Stomach (tissue), 9 donors: Measurements from ENCODE around the gene FNDC1. TPM values are rescaled to one million over a fixed set of nuclear protein-coding genes. Genes with fewer than 3 reads are reported as not detected.
A peak's percentile ranks its signal among the peaks of the same experiment; 100 is the strongest.

Experiments
- DNase-seq, 2 donors: peaks; one replicate each; pipeline versions ENCODE4 v3.0.0 to v3.0.0-alpha.2; 2013 to 2019
- H3K27ac ChIP-seq, 5 donors: fragments of 200-600 bp in 4 of 5; sonication (generic) in 4 of 5; one replicate each; pipeline ENCODE4 v1.5.1; 2013 to 2019; ENCODE audit warnings: mild to moderate bottlenecking in 1 of 5, moderate library complexity in 1 of 5
- H3K27me3 ChIP-seq, 3 donors: fragments of 200-600 bp; sonication (generic); one replicate each; pipeline ENCODE4 v1.5.1; 2017 to 2019; ENCODE audit warnings: mixed run types in 1 of 3
- H3K36me3 ChIP-seq, 4 donors: fragments of 200-600 bp; sonication (generic); 1 replicate in 3 of 4; 2 replicates in 1 of 4; pipeline ENCODE4 v1.5.1; 2016 to 2019
- H3K4me1 ChIP-seq, 4 donors: fragments of 200-600 bp; sonication (generic); one replicate each; pipeline ENCODE4 v1.5.1; 2016 to 2019
- H3K4me3 ChIP-seq, 4 donors: fragments of 200-600 bp; sonication (generic) in 3 of 4; one replicate each; pipeline ENCODE4 v1.5.1; 2016 to 2019; ENCODE audit warnings: mild to moderate bottlenecking in 1 of 4
- H3K9me3 ChIP-seq, 4 donors: fragments of 200-600 bp; sonication (generic); one replicate each; pipeline ENCODE4 v1.5.1; 2016 to 2019
- CTCF ChIP-seq, 7 experiments: fragments of 450-650 bp in 4 of 7; fragments of 200-600 bp in 3 of 7; sonication (generic) in 3 of 7; IDR thresholded peaks; one replicate each; pipeline ENCODE4 v1.5.1; 2016 to 2019; ENCODE audit warnings: antibody characterized with exemption in 7 of 7, control low read depth in 2 of 7, mild to moderate bottlenecking in 1 of 7
- EP300 ChIP-seq: sonication (generic); formaldehyde crosslinking; IDR thresholded peaks from one replicate; pipeline ENCODE4 v1.6.1; 2017; ENCODE audit warnings: antibody characterized with exemption
- POLR2A ChIP-seq, 4 donors: fragments of 450-650 bp; IDR thresholded peaks; one replicate each; pipeline ENCODE4 v1.6.1; 2016; ENCODE audit warnings: antibody characterized with exemption in 4 of 4, control low read depth in 2 of 4, mild to moderate bottlenecking in 1 of 4, moderate library complexity in 1 of 4
- POLR2AphosphoS5 ChIP-seq, 3 donors: sonication (generic); formaldehyde crosslinking; IDR thresholded peaks; one replicate each; pipeline ENCODE4 v1.6.1; 2016; ENCODE audit warnings: antibody characterized with exemption in 3 of 3
- WGBS, 5 donors: extraction: QIAGEN DNeasy Blood & Tissue Kit in 3 of 5; methylation state at CpG; one replicate each; pipeline versions ENCODE4 v1.1.5 to v1.1.7; 2013 to 2018; 5-methylcytosine and 5-hydroxymethylcytosine counted together
- intact Hi-C: fragments of 100-400 bp; cut with DNase I; formaldehyde crosslinking; loops from one replicate; pipeline ENCODE4 v1.15.1; 2023; ENCODE audit warnings: low total_unique reads
- polyA plus RNA-seq, 3 donors: library from polyadenylated mRNA; stranded (reverse); fragments of 200-250 nt; gene quantifications; one replicate each; pipeline ENCODE4 v1.2.3, GENCODE V29; 2013
- total RNA-seq, 5 donors: library from RNA; depleted of rRNA; stranded (reverse); fragments of >200 nt; gene quantifications; one replicate each; pipeline versions ENCODE4 v1.1.0 to v1.2.3, GENCODE V29; 2014 to 2016
- donor health status: healthy with polysubstance abuse.
- donor health status: Bipolar disorder and iron deficiency.
- donor health status: healthy.

The FNDC1 gene
- total and polyA plus RNA-seq, 8 donors: 0.06 to 11.0 (median 0.43) TPM; not detected in 3

- 17 to 23% (median 21%) methylated on average over 7 of the region's 7 CpGs for WGBS, 5 donors
- peaks cover 0 to 15% (median 9%) of the 10 kb centered on the region in 4 donors for H3K9me3 ChIP-seq
- peak; percentile 61 to 75 for DNase-seq
- no peaks in the 10 kb centered on the region for H3K4me1 ChIP-seq
- no peak overlapping the region for H3K4me3 ChIP-seq
- no peak overlapping the region for H3K27ac ChIP-seq
- no peaks in the 10 kb centered on the region for H3K27me3 ChIP-seq
- TF ChIP-seq POLR2AphosphoS5 (IDR thresholded peaks at IDR 0.05) (no peak), EP300 (no peak), CTCF (IDR thresholded peaks at IDR 0.05) (peak in 5 of 7 experiments; percentile 24 to 84 (median 79))
- H3K36me3 ChIP-seq: no peaks in the 10 kb centered on the region
- intact Hi-C loops: no loop called here
Observed at GRCh38 chr6:159151266-159151855, 17.8 kb upstream of the FNDC1 start.

- Histone ChIP-seq H3K9me3 (peaks cover 0 to 21% (median 13%) of the 10 kb centered on the region in 4 donors), H3K4me1 (no peaks in the 10 kb centered on the region), H3K4me3 (no peak overlapping the region), H3K27me3 (no peaks in the 10 kb centered on the region), H3K36me3 (no peaks in the 10 kb centered on the region), H3K27ac (no peak overlapping the region)
- 24 to 54% (median 50%) methylated on average over 1 of the region's 1 CpG for WGBS, 5 donors
- no peak for DNase-seq
- intact Hi-C loops: no loop called here
- TF ChIP-seq EP300 (no peak), POLR2A (IDR thresholded peaks at IDR 0.05) (no peak), POLR2AphosphoS5 (IDR thresholded peaks at IDR 0.05) (no peak), CTCF (IDR thresholded peaks at IDR 0.05) (no peak)
Observed at GRCh38 chr6:159152041-159152440, 17.2 kb upstream of the FNDC1 start.

GRCh38 chr6:159152782-159153181, 16.4 kb upstream of the FNDC1 start:
- 50 to 67% (median 53%) methylated on average over 2 of the region's 2 CpGs for WGBS, 5 donors

GRCh38 chr6:159155679-159156078, 13.5 kb upstream of the FNDC1 start:
- no peak for TF ChIP-seq POLR2AphosphoS5 (IDR thresholded peaks at IDR 0.05)
- no peak for TF ChIP-seq POLR2A (IDR thresholded peaks at IDR 0.05)
- no peak for TF ChIP-seq EP300
- no peak for TF ChIP-seq CTCF (IDR thresholded peaks at IDR 0.05)
- no peak overlapping the region for H3K4me3 ChIP-seq
- H3K27me3 ChIP-seq: no peaks in the 10 kb centered on the region
- H3K36me3 ChIP-seq: no peaks in the 10 kb centered on the region
- intact Hi-C loops: no loop called here
- DNase-seq: no peak
- H3K9me3 ChIP-seq: peaks cover 0 to 23% (median 13%) of the 10 kb centered on the region in 4 donors
- WGBS, 5 donors: 56 to 70% (median 62%) methylated on average over 2 of the region's 2 CpGs
- H3K27ac ChIP-seq: no peak overlapping the region
- no peaks in the 10 kb centered on the region for H3K4me1 ChIP-seq

More at GRCh38 chr6:159152782-159153181, 16.4 kb upstream of the FNDC1 start:
- Histone ChIP-seq H3K36me3 (no peaks in the 10 kb centered on the region), H3K27me3 (no peaks in the 10 kb centered on the region), H3K4me3 (no peak overlapping the region), H3K4me1 (no peaks in the 10 kb centered on the region), H3K27ac (no peak overlapping the region), H3K9me3 (peaks cover 0 to 23% (median 13%) of the 10 kb centered on the region in 4 donors)
- no peak for DNase-seq
- intact Hi-C loops: no loop called here
- no peak for TF ChIP-seq POLR2AphosphoS5 (IDR thresholded peaks at IDR 0.05)
- TF ChIP-seq EP300: no peak
- no peak for TF ChIP-seq POLR2A (IDR thresholded peaks at IDR 0.05)
- TF ChIP-seq CTCF (IDR thresholded peaks at IDR 0.05): no peak
